Psoas muscle (tissue), 8 donors: Measurements from ENCODE around the gene SH2D5. TPM values are rescaled to one million over a fixed set of nuclear protein-coding genes. Genes with fewer than 3 reads are reported as not detected.

Experiments
- ATAC-seq, 4 donors: fragments of 200-7000 bp; cut with Tn5 transposase; one replicate each; pipeline ENCODE4 v1.9.1; 2020; ENCODE audit warnings: moderate library complexity in 3 of 4, mild to moderate bottlenecking in 2 of 4
- DNase-seq, 2 donors: peaks; one replicate each; pipeline ENCODE4 v3.0.0-alpha.2; 2020
- H3K27ac ChIP-seq: fragments of 200-600 bp; one replicate; pipeline ENCODE4 v1.8.0; 2022
- H3K27me3 ChIP-seq, 3 donors: fragments of 200-600 bp in 1 of 3; one replicate each; pipeline versions ENCODE4 v1.6.1 to v1.8.0; 2013 to 2022; ENCODE audit warnings: low read length in 2 of 3, mild to moderate bottlenecking in 2 of 3, moderate library complexity in 1 of 3; ENCODE audit not compliant: insufficient read depth in 3 of 3
- H3K36me3 ChIP-seq, 2 donors: fragments of 200-600 bp in 1 of 2; one replicate each; pipeline versions ENCODE4 v1.6.1 to v1.8.0; 2013 to 2022; ENCODE audit warnings: low read depth in 1 of 2, mild to moderate bottlenecking in 1 of 2, moderate library complexity in 1 of 2; ENCODE audit not compliant: insufficient read depth in 1 of 2
- H3K4me1 ChIP-seq: fragments of 200-600 bp; one replicate; pipeline ENCODE4 v1.8.0; 2022
- H3K4me3 ChIP-seq: fragments of 200-600 bp; one replicate; pipeline ENCODE4 v1.8.0; 2022; ENCODE audit warnings: mild to moderate bottlenecking
- H3K9me3 ChIP-seq: fragments of 200-600 bp; one replicate; pipeline ENCODE4 v1.8.0; 2022
- CTCF ChIP-seq: fragments of 200-600 bp; IDR thresholded peaks from one replicate; pipeline ENCODE4 v1.8.0; 2022; ENCODE audit warnings: antibody characterized with exemption
- WGBS, 3 donors: extraction: QIAGEN DNeasy Blood & Tissue Kit; methylation state at CpG; one replicate each; pipeline versions ENCODE4 v1.1.6 to v1.1.7; 2013; 5-methylcytosine and 5-hydroxymethylcytosine counted together
- intact Hi-C, 2 donors: fragments of 100-400 bp; cut with DNase I; formaldehyde crosslinking; loops; one replicate each; pipeline versions ENCODE4 v1.11.0 to v1.14.2; 2022
- polyA plus RNA-seq, 3 donors: library from polyadenylated mRNA; stranded (reverse); fragments of 200-250 nt; gene quantifications; one replicate each; pipeline ENCODE4 v1.2.3, GENCODE V29; 2013
- total RNA-seq, 4 donors: library from RNA; stranded (reverse); fragmentation: NEBNext Ultra II Directional in 2 of 4; extraction: Animal tissue kit (Norgen Biotek cat#: 25700) in 2 of 4; gene quantifications; one replicate each; pipeline versions ENCODE4 v1.2.1 to v1.2.4, GENCODE V29; 2021 to 2023
- donor health status: healthy with polysubstance abuse.
- donor health status: DM: no; HTN: no; CAD: no; lungs with moderate emphysema.
- donor health status: Bipolar disorder and iron deficiency.
- donor health status: healthy.
- donor health status: DM: yes; HTN: yes; CAD: no.
- donor health status: DM: no; HTN: no; CAD: no.
- donor health status: DM: no; HTN: no; CAD: no.
- donor health status: DM: yes; HTN: yes; CAD: no.

The SH2D5 gene
- total and polyA plus RNA-seq, 7 donors = 0.09 to 27.9 (median 2.2) TPM

GRCh38 chr1:20670936-20671335 lies 61.6 kb downstream of the SH2D5 start:
- Histone ChIP-seq H3K27ac (no peak overlapping the region), H3K4me3 (no peak overlapping the region), H3K4me1 (no peaks in the 10 kb centered on the region), H3K27me3 (peaks cover 0 to 2% (median 0%) of the 10 kb centered on the region in 3 donors), H3K9me3 (no peaks in the 10 kb centered on the region), H3K36me3 (no peaks in the 10 kb centered on the region)
- DNase-seq (no peak), ATAC-seq (no peak)
- no peak for TF ChIP-seq CTCF
- intact Hi-C loops = no loop called here
- WGBS, 3 donors = 82 to 92% (median 90%) methylated on average over 5 of the region's 5 CpGs

Other genes starting within 250 kb of the SH2D5 start
- 1 to 10 TPM; 3.6 to 6.5 (median 4.9) TPM for gene CAMK2N1, start 246.5 kb downstream of the SH2D5 start, total RNA-seq
- 1 to 10 TPM; 2.2 to 7.9 (median 2.4) TPM for gene CAMK2N1, start 246.5 kb downstream of the SH2D5 start, polyA plus RNA-seq
- 10 to 100 TPM; 23.0 to 43.1 (median 33.3) TPM for gene MUL1, start 224.6 kb downstream of the SH2D5 start, total RNA-seq
- 10 to 100 TPM; 27.8 to 48.0 (median 45.0) TPM for gene MUL1, start 224.6 kb downstream of the SH2D5 start, polyA plus RNA-seq
- gene FAM43B, start 180.1 kb downstream of the SH2D5 start, total RNA-seq = 1 to 10 TPM in 1 of 4 donors, under 1 TPM in 3; 0.25 to 1.2 (median 0.56) TPM
- under 1 TPM; 0.05 to 0.74 (median 0.08) TPM for gene FAM43B, start 180.1 kb downstream of the SH2D5 start, polyA plus RNA-seq
- gene CDA, start 143.6 kb downstream of the SH2D5 start, total RNA-seq = 1 to 10 TPM; 1.0 to 2.0 (median 1.8) TPM
- 1 to 10 TPM; 1.2 to 2.5 (median 1.2) TPM for gene CDA, start 143.6 kb downstream of the SH2D5 start, polyA plus RNA-seq
- 100 to 1,000 TPM; 219 to 416 (median 390) TPM for gene PINK1, start 99.2 kb downstream of the SH2D5 start, total RNA-seq
- gene PINK1, start 99.2 kb downstream of the SH2D5 start, polyA plus RNA-seq = 100 to 1,000 TPM; 218 to 506 (median 276) TPM
- 10 to 100 TPM; 43.0 to 70.2 (median 61.7) TPM for gene DDOST, start 71.3 kb downstream of the SH2D5 start, total RNA-seq
- 10 to 100 TPM; 63.3 to 97.1 (median 87.7) TPM for gene DDOST, start 71.3 kb downstream of the SH2D5 start, polyA plus RNA-seq
- 1 to 10 TPM; 1.1 to 3.4 (median 1.2) TPM for gene KIF17, start 14.7 kb downstream of the SH2D5 start, total RNA-seq
- gene KIF17, start 14.7 kb downstream of the SH2D5 start, polyA plus RNA-seq = 1 to 10 TPM; 1.5 to 2.0 (median 1.7) TPM
- 100 to 1,000 TPM; 114 to 134 (median 116) TPM for gene HP1BP3, start 54.6 kb upstream of the SH2D5 start, total RNA-seq
- gene HP1BP3, start 54.6 kb upstream of the SH2D5 start, polyA plus RNA-seq = 100 to 1,000 TPM in 1 of 3 donors, 10 to 100 TPM in 2; 52.6 to 121 (median 68.2) TPM